Stimulated activated CD4-positive, alpha-beta T cell treated with anti-CD3 and anti-CD28 coated beads, Interleukin-15, amount 100 ng/mL, for 24 hours (primary cell): ENCODE data around the gene SLC25A31.

Source experiments
- DNase-seq: peaks from one replicate; pipeline ENCODE4 v3.0.0-alpha.2; 2020

Gene SLC25A31

GRCh38 chr4:127778102-127778501 lies 47.9 kb downstream of the SLC25A31 start:
- DNase-seq, result no peak

- no peak for DNase-seq
Observed at GRCh38 chr4:127780598-127780997, 50.4 kb downstream of the SLC25A31 start.

GRCh38 chr4:127781300-127782024 lies 51.3 kb downstream of the SLC25A31 start:
- DNase-seq, result no peak

GRCh38 chr4:127782025-127782274 lies 51.8 kb downstream of the SLC25A31 start:
- DNase-seq, result peak; percentile 81

GRCh38 chr4:127782275-127783025 lies 52.2 kb downstream of the SLC25A31 start, which contains the start of gene HSPA4L:
Gene HSPA4L, plus strand, starts transcription at chr4:127782322. Its CDS starts 229 bp downstream, at chr4:127782551.
- peak; percentile 63 for DNase-seq

- no peak for DNase-seq
Observed at GRCh38 chr4:127783026-127783769, 53.0 kb downstream of the SLC25A31 start.

GRCh38 chr4:127783955-127784770 lies 54.0 kb downstream of the SLC25A31 start:
- no peak for DNase-seq

- no peak for DNase-seq
Observed at GRCh38 chr4:127788517-127788916, 58.3 kb downstream of the SLC25A31 start.

GRCh38 chr4:127791391-127791790 lies 61.2 kb downstream of the SLC25A31 start:
- no peak for DNase-seq

- DNase-seq, result no peak
Observed at GRCh38 chr4:127793528-127793927, 63.3 kb downstream of the SLC25A31 start.

GRCh38 chr4:127799711-127800110 lies 69.5 kb downstream of the SLC25A31 start:
- DNase-seq, result no peak

GRCh38 chr4:127809173-127809800 lies 79.1 kb downstream of the SLC25A31 start:
- DNase-seq, result no peak

- DNase-seq, result no peak
Observed at GRCh38 chr4:127810551-127810950, 80.4 kb downstream of the SLC25A31 start.

- no peak for DNase-seq
Observed at GRCh38 chr4:127822430-127822829, 92.2 kb downstream of the SLC25A31 start.
